Brain microvascular endothelial cell (primary cell): ENCODE measurements around the gene FAM240B.

Source experiments
- DNase-seq: peaks from one replicate; pipeline ENCODE4 v3.0.0-alpha.2; 2020
- H3K27ac ChIP-seq: fragments of 250-450 bp; sonication (Bioruptor Pico); 2 replicates; pipeline ENCODE4 v1.5.1; 2020; ENCODE audit warnings: mild to moderate bottlenecking, moderate library complexity
- H3K27me3 ChIP-seq: fragments of 250-450 bp; sonication (Bioruptor Pico); replicated peaks from 2 replicates; pipeline ENCODE4 v1.5.1; 2020; ENCODE audit warnings: mild to moderate bottlenecking
- H3K36me3 ChIP-seq: fragments of 250-450 bp; sonication (Bioruptor Pico); replicated peaks from 2 replicates; pipeline ENCODE4 v1.5.1; 2020; ENCODE audit warnings: mild to moderate bottlenecking
- H3K4me3 ChIP-seq: 2 replicates; pipeline ENCODE4 v1.5.1; 2011; ENCODE audit warnings: low read depth, mild to moderate bottlenecking, control low read depth, low read length, moderate library complexity
- CTCF ChIP-seq: IDR thresholded peaks from 2 replicates; pipeline ENCODE4 v1.5.1; 2011; ENCODE audit warnings: low read depth, mild to moderate bottlenecking, moderate library complexity, low read length, control low read depth, inconsistent platforms; ENCODE audit errors: missing control alignments
- in situ Hi-C: cut with HindIII; loops from 2 replicates; pipeline ENCODE4 v1.10.0; 2017; ENCODE audit warnings: low sequenced_read_pairs, low pct_ligation_motif_present

Gene FAM240B

GRCh38 chr9:38682713-38683112, 37.2 kb downstream of the FAM240B start:
- H3K4me3 ChIP-seq: no peak overlapping the region
- peak; percentile 89 for DNase-seq
- no peak for TF ChIP-seq CTCF
- H3K27me3 ChIP-seq: no peaks in the 10 kb centered on the region
- in situ Hi-C loops: no loop called here
- peak overlapping the region; percentile 77 for H3K27ac ChIP-seq
- H3K36me3 ChIP-seq: no peaks in the 10 kb centered on the region

DNA sequence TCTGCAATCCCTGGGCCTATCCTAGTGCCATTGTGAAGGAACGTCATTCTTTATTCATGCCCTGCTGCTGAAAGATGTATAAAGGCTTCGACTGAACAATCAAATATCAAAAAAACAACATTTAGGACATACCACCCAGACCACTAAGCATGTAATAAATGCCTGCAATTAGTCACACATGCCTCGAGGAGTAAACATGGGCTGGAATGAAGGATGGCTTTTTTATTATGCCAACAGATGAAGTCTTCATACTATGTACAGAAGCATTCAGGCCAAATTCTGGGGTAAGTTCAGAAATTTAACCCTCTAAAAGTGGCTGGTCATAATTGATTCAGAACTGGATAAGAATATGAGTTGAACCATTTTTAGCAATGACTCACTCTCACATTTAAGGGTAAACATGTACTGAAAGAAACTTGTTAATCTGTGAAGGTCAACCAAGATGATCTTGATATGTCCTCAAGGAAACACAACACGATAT, 38.1 kb downstream of the FAM240B start:
- no peak for TF ChIP-seq CTCF

DNA sequence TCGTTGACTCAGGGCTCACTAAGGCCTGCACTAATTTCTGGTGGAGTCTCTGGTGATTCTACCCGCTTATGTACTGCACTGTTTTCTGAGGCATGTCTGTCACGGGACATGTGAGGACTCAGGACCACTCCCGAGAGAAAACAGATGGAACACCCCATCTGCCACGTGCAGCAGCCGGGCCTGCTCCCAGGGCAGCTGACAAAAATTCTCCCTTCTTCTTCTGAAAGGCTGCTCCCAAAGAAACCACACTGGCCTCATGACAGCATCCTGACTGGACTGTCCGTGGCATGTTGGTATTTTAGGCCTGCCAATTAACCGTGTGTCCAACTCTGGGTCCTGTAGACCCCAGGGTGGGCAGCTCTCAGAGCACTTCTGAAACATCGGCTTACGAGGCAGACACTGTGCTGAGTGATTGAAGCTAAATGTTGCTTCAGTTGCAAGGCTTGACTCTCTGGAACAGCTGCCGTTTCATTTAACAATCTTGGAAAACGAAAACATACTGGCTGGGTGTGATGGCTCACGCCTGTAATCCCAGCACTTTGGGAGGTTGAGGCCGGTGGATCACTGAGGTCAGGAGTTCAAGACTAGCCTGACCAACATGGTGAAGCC, 39.0 kb downstream of the FAM240B start:
- DNase-seq: no peak
- no peak for TF ChIP-seq CTCF
- H3K27ac ChIP-seq: peak overlapping the region; percentile 77
- in situ Hi-C loops: no loop called here
- H3K27me3 ChIP-seq: no peaks in the 10 kb centered on the region
- no peak overlapping the region for H3K4me3 ChIP-seq
- H3K36me3 ChIP-seq: no peaks in the 10 kb centered on the region

More for the DNA sequence above, 38.1 kb downstream of the FAM240B start:
- in situ Hi-C loops: no loop called here
- no peaks in the 10 kb centered on the region for H3K36me3 ChIP-seq
- peak; percentile 84 for DNase-seq
- H3K27me3 ChIP-seq: no peaks in the 10 kb centered on the region
- H3K27ac ChIP-seq: peak overlapping the region; percentile 77
- H3K4me3 ChIP-seq: no peak overlapping the region

- no peaks in the 10 kb centered on the region for H3K36me3 ChIP-seq
- no peak overlapping the region for H3K4me3 ChIP-seq
- H3K27ac ChIP-seq: no peak overlapping the region
- no peak for DNase-seq
- no peak for TF ChIP-seq CTCF
- no peaks in the 10 kb centered on the region for H3K27me3 ChIP-seq
- in situ Hi-C loops: no loop called here
Measured at GRCh38 chr9:38677660-38678303, 42.2 kb downstream of the FAM240B start.

GRCh38 chr9:38675831-38676230, 44.1 kb downstream of the FAM240B start:
- H3K4me3 ChIP-seq: no peak overlapping the region
- H3K27ac ChIP-seq: no peak overlapping the region
- H3K27me3 ChIP-seq: no peaks in the 10 kb centered on the region
- in situ Hi-C loops: no loop called here
- no peak for DNase-seq
- no peak for TF ChIP-seq CTCF
- H3K36me3 ChIP-seq: no peaks in the 10 kb centered on the region
